Bronchial epithelial cell (primary cell): ENCODE data around the gene ME1. TPM values are rescaled to one million over a fixed set of nuclear protein-coding genes. Genes with fewer than 3 reads are reported as not detected.

ENCODE experiments used
- DNase-seq: peaks from one replicate; pipeline ENCODE4 v3.0.0-alpha.2; 2010; ENCODE audit warnings: low read depth
- FAIRE-seq: peaks from 2 replicates; lab custom pipeline; 2011; peaks lifted over from hg19 to GRCh38; lab: Jason Lieb, UNC
- H3K27me3 ChIP-seq: 2 replicates; pipeline ENCODE4 v1.5.1; 2011; ENCODE audit warnings: low read length; ENCODE audit not compliant: control insufficient read depth, insufficient read depth
- H3K36me3 ChIP-seq: 2 replicates; pipeline ENCODE4 v1.5.1; 2011; ENCODE audit warnings: low read length; ENCODE audit not compliant: control insufficient read depth, insufficient read depth
- H3K4me3 ChIP-seq: 2 replicates; pipeline ENCODE4 v1.5.1; 2011; ENCODE audit warnings: mild to moderate bottlenecking, low read depth, low read length, control low read depth
- total RNA-seq: library from RNA; depleted of rRNA; stranded (reverse); fragments of >200 nt; gene quantifications from 2 replicates; pipeline ENCODE4 v1.2.1, GENCODE V29; 2014
- TF ChIP-seq, protein P1 (sequence below): IDR thresholded peaks from 2 replicates; pipeline ENCODE4 v1.5.1; 2011; ENCODE audit warnings: mild to moderate bottlenecking, moderate library complexity, low read length, control low read depth, inconsistent platforms; ENCODE audit not compliant: insufficient read depth, severe bottlenecking

The ME1 gene
- total RNA-seq, 1 donor from 2014 or later, result 18.2 TPM

- FAIRE-seq (peak; percentile 62), DNase-seq (no peak)
- peaks cover 6% of the 10 kb centered on the region for H3K36me3 ChIP-seq
- no peak overlapping the region for H3K4me3 ChIP-seq
- TF ChIP-seq, protein P1, sequence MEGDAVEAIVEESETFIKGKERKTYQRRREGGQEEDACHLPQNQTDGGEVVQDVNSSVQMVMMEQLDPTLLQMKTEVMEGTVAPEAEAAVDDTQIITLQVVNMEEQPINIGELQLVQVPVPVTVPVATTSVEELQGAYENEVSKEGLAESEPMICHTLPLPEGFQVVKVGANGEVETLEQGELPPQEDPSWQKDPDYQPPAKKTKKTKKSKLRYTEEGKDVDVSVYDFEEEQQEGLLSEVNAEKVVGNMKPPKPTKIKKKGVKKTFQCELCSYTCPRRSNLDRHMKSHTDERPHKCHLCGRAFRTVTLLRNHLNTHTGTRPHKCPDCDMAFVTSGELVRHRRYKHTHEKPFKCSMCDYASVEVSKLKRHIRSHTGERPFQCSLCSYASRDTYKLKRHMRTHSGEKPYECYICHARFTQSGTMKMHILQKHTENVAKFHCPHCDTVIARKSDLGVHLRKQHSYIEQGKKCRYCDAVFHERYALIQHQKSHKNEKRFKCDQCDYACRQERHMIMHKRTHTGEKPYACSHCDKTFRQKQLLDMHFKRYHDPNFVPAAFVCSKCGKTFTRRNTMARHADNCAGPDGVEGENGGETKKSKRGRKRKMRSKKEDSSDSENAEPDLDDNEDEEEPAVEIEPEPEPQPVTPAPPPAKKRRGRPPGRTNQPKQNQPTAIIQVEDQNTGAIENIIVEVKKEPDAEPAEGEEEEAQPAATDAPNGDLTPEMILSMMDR, result no peak
- H3K27me3 ChIP-seq, result no peaks in the 10 kb centered on the region
These were observed 240.2 kb downstream of the ME1 start for GRCh38 chr6:83190626-83191025.

DNA sequence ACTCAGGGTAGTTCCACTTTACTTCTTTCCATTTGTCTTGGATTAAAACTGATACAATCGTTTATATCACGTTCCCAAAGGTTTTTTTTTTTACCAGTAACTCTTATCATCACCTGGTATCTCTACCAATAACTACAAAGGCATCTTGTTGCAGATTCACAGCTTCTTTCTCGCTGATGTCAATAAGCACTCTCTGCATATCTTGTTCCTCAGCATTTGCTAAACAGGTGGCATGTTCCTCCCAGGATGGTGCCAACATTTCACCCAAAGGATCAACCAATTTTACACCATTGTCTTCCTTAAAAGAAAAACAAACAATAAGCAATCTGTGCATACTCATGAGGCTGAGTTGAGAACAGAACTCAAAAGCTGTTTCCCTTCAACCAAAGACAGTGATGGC, 242.3 kb downstream of the ME1 start:
- Histone ChIP-seq H3K36me3 (peaks cover 6% of the 10 kb centered on the region), H3K4me3 (no peak overlapping the region), H3K27me3 (no peaks in the 10 kb centered on the region)
- TF ChIP-seq, protein P1, result no peak
- DNase-seq (no peak), FAIRE-seq (no peak)

DNA sequence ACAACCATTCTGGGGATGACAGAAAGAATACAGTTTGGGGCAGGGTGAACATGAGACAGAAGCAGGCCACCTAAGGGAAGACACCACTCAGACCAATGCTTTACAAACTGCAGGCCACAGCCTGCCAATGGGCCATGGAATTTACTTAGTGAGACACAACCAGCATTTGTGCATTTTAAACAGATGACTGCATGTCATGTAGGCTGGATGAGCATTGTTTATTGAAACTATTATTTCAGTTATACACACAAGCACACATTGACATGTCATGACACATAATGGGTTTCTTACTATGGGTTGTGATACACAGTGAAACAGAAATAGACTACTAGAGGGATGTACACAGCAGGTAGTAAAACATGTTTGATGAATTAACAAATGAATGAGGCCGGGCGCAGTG, 245.8 kb downstream of the ME1 start:
- H3K4me3 ChIP-seq, result no peak overlapping the region
- peaks cover 13% of the 10 kb centered on the region for H3K36me3 ChIP-seq
- no peaks in the 10 kb centered on the region for H3K27me3 ChIP-seq
- DNase-seq, result peak; percentile 92
- TF ChIP-seq, protein P1, result no peak
- FAIRE-seq, result no peak

- peak; percentile 94 for DNase-seq
- Histone ChIP-seq H3K4me3 (no peak overlapping the region), H3K27me3 (no peaks in the 10 kb centered on the region), H3K36me3 (peaks cover 9% of the 10 kb centered on the region)
- TF ChIP-seq, protein P1, result no peak
- FAIRE-seq, result no peak
These were observed 247.6 kb downstream of the ME1 start for GRCh38 chr6:83183082-83183828.

GRCh38 chr6:83182114-83182513, 248.7 kb downstream of the ME1 start:
- H3K4me3 ChIP-seq, result no peak overlapping the region
- FAIRE-seq (no peak), DNase-seq (no peak)
- peaks cover 12% of the 10 kb centered on the region for H3K36me3 ChIP-seq
- TF ChIP-seq, protein P1, result no peak
- H3K27me3 ChIP-seq, result no peaks in the 10 kb centered on the region
